ENCODE measurements around the gene KRT36. TPM values are rescaled to one million over a fixed set of nuclear protein-coding genes. Genes with fewer than 3 reads are reported as not detected.

KRT36 gene
- polyA plus RNA-seq, 1 donor (not counting 4 experiments of a cell fraction or from before 2014, with no cell fraction given): not detected

DNA sequence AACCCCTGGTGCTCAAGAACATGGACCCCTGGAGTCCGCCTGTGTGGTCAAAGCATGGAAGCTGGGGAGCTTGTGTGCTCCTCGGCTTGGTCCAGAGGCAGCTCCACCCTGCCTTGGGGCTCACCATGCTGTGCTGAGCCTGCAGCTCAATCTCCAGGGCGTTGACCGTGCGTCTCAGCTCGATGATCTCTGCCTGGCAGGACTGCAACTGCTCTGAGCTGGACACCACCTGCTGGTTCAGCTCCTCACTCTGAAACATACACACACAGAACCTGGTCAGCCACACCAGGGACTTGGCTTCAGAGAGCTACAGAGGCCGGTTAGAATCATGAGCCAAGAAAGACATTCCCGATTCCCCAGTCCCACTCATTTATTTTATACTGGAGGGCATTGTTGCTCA is 11.5 kb downstream of the KRT36 start:
- H3K9me3 ChIP-seq (ENCODE audit: control insufficient read depth, low read depth, low read length): no peaks in the 10 kb centered on the region
- H3K27me3 ChIP-seq (ENCODE audit: control insufficient read depth, extremely low read depth, insufficient read depth, low read length): no peaks in the 10 kb centered on the region
- no peak overlapping the region for H2AFZ ChIP-seq (ENCODE audit: control insufficient read depth, low read length)
- H3K36me3 ChIP-seq (ENCODE audit: control insufficient read depth in 2 of 2, extremely low read depth in 1 of 2, insufficient read depth in 2 of 2, low read length in 2 of 2): no peaks in the 10 kb centered on the region
- no peaks in the 10 kb centered on the region for H3K4me1 ChIP-seq (ENCODE audit: control insufficient read depth, extremely low read depth, insufficient read depth, low read length)
- no peak overlapping the region for H3K9ac ChIP-seq (ENCODE audit: control insufficient read depth, extremely low read depth, insufficient read depth, low read length)
- TF ChIP-seq, protein P1, sequence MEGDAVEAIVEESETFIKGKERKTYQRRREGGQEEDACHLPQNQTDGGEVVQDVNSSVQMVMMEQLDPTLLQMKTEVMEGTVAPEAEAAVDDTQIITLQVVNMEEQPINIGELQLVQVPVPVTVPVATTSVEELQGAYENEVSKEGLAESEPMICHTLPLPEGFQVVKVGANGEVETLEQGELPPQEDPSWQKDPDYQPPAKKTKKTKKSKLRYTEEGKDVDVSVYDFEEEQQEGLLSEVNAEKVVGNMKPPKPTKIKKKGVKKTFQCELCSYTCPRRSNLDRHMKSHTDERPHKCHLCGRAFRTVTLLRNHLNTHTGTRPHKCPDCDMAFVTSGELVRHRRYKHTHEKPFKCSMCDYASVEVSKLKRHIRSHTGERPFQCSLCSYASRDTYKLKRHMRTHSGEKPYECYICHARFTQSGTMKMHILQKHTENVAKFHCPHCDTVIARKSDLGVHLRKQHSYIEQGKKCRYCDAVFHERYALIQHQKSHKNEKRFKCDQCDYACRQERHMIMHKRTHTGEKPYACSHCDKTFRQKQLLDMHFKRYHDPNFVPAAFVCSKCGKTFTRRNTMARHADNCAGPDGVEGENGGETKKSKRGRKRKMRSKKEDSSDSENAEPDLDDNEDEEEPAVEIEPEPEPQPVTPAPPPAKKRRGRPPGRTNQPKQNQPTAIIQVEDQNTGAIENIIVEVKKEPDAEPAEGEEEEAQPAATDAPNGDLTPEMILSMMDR (optimal IDR thresholded peaks at IDR 0.05 in 1 of 3, IDR thresholded peaks at IDR 0.05 in 1 of 3, conservative IDR thresholded peaks at IDR 0.05 in 1 of 3; ENCODE audit: extremely low read depth in 1 of 3, insufficient read depth in 2 of 3, low read length in 3 of 3): no peak
- TF ChIP-seq EZH2 (IDR thresholded peaks at IDR 0.05; ENCODE audit: low read length): no peak
- FAIRE-seq: no peak
- no peaks in the 10 kb centered on the region for H3K79me2 ChIP-seq (ENCODE audit: control insufficient read depth, insufficient read depth, low read length)
- DNase-seq (ENCODE audit: low read depth, low spot score): no peak
- no peaks in the 10 kb centered on the region for H3K9me1 ChIP-seq (ENCODE audit: control insufficient read depth, extremely low read depth, insufficient read depth, low read length)
- no peak overlapping the region for H3K27ac ChIP-seq (ENCODE audit: control insufficient read depth, insufficient read depth, low read length)
- dilution Hi-C loops (cut with MboI; ENCODE audit: extremely low pct_ligation_motif_present, low sequenced_read_pairs): no loop called here
- no peaks in the 10 kb centered on the region for H4K20me1 ChIP-seq (ENCODE audit: control insufficient read depth, extremely low read depth, insufficient read depth, low read length)
- H3K4me3 ChIP-seq (ENCODE audit: control insufficient read depth in 2 of 3, extremely low read depth in 1 of 3, insufficient read depth in 2 of 3, low read depth in 1 of 3, low read length in 3 of 3): no peak overlapping the region
- H3K4me2 ChIP-seq (ENCODE audit: control insufficient read depth, extremely low read depth, insufficient read depth, low read depth, low read length): no peak overlapping the region

DNA sequence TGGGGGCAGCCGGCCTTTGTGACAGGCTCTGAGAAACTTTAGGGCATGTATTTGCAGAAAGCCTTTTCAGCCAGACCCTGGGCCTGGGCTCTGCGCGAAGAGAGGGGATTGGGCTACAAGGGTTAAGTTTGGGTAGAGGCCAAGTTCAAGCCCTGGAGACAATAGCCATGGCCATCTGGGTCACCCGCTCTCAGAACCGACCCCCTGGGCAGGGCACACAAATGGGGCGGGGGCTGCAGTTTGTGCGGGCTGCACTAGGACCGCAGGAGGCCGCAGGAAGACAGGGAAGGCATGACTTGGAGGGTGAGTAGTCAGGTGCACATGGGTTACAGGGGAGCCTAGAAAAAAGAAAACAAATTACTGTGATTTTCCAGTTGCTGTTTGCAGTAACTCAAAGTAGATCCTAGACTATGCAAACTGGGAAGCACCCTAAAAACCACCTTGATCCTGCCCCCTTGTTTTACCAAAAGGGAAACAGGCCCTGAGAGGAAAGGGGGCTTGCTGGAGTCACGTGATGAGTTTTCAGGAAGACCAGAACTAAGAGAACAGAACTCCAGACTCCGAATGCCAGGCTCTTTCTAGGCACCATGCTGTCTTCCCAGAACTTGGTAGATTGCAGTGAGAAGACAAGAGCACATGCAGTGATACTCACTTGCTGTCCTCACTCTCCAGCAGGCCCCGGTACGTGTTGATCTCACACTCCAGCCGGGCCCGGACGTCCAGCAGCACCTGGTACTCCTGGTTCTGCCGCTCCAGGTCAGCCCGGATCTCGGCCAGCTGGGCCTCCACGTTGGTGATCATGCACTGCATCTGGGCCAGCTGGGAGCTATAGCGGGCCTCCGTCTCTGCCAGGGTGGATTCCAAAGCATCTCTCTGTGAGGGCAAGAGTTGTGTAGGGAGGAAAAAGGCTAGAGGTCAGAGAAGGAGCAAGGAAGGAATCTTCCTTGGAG is 12.6 kb downstream of the KRT36 start:
- no peaks in the 10 kb centered on the region for H3K4me1 ChIP-seq (ENCODE audit: control insufficient read depth, extremely low read depth, insufficient read depth, low read length)
- DNase-seq (ENCODE audit: low read depth, low spot score) (no peak), FAIRE-seq (no peak)
- no peak overlapping the region for H3K4me3 ChIP-seq (ENCODE audit: control insufficient read depth in 2 of 3, extremely low read depth in 1 of 3, insufficient read depth in 2 of 3, low read depth in 1 of 3, low read length in 3 of 3)
- dilution Hi-C loops (cut with MboI; ENCODE audit: extremely low pct_ligation_motif_present, low sequenced_read_pairs): no loop called here
- no peak overlapping the region for H3K27ac ChIP-seq (ENCODE audit: control insufficient read depth, insufficient read depth, low read length)
- TF ChIP-seq EZH2 (IDR thresholded peaks at IDR 0.05; ENCODE audit: low read length): no peak
- H4K20me1 ChIP-seq (ENCODE audit: control insufficient read depth, extremely low read depth, insufficient read depth, low read length): no peaks in the 10 kb centered on the region
- no peaks in the 10 kb centered on the region for H3K36me3 ChIP-seq (ENCODE audit: control insufficient read depth in 2 of 2, extremely low read depth in 1 of 2, insufficient read depth in 2 of 2, low read length in 2 of 2)
- no peak overlapping the region for H3K4me2 ChIP-seq (ENCODE audit: control insufficient read depth, extremely low read depth, insufficient read depth, low read depth, low read length)
- no peaks in the 10 kb centered on the region for H3K9me3 ChIP-seq (ENCODE audit: control insufficient read depth, low read depth, low read length)
- H3K9ac ChIP-seq (ENCODE audit: control insufficient read depth, extremely low read depth, insufficient read depth, low read length): no peak overlapping the region
- no peaks in the 10 kb centered on the region for H3K27me3 ChIP-seq (ENCODE audit: control insufficient read depth, extremely low read depth, insufficient read depth, low read length)
- H3K9me1 ChIP-seq (ENCODE audit: control insufficient read depth, extremely low read depth, insufficient read depth, low read length): no peaks in the 10 kb centered on the region
- H3K79me2 ChIP-seq (ENCODE audit: control insufficient read depth, insufficient read depth, low read length): no peaks in the 10 kb centered on the region
- H2AFZ ChIP-seq (ENCODE audit: control insufficient read depth, low read length): no peak overlapping the region
